ENCODE results near the gene COA6. TPM values are rescaled to one million over a fixed set of nuclear protein-coding genes. Genes with fewer than 3 reads are reported as not detected.

Gene COA6
- total RNA-seq, 4 donors from 2014 or later = 11.7 to 48.7 (median 19.0) TPM

- no peaks in the 10 kb centered on the region for H3K9me3 ChIP-seq
- H3K36me3 ChIP-seq = peaks cover 0 to 41% (median 0%) of the 10 kb centered on the region in 3 donors
- H3K4me3 ChIP-seq = no peak overlapping the region
- H3K27me3 ChIP-seq = no peaks in the 10 kb centered on the region
- H3K27ac ChIP-seq = no peak overlapping the region
- TF ChIP-seq POLR2A (IDR thresholded peaks at IDR 0.05) = no peak
- no peak for TF ChIP-seq CTCF (IDR thresholded peaks at IDR 0.05)
- H3K4me1 ChIP-seq = no peaks in the 10 kb centered on the region
- no peak for DNase-seq
Observed at GRCh38 chr1:234427950-234428646, 54.8 kb downstream of the COA6 start.

DNA sequence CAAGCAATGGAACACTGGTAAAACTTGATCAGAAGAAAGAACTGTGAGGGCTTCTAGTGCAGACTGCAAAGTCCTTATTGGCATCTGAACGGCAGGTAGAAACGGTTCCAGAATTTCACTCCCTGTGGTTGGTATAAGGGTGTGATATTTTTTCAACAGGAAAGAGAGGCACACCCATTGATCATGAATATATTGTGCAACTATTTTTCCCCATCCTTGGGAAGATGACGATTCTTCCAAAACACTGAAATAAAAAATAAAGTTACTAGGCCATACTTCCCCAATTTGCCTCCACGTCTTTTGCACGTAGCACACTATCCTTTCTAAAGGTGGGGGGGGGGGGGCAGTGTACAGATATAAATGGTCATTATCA is 56.2 kb downstream of the COA6 start:
- H3K36me3 ChIP-seq = peaks cover 0 to 37% (median 0%) of the 10 kb centered on the region in 3 donors
- no peak overlapping the region for H3K27ac ChIP-seq
- no peak for DNase-seq
- H3K4me3 ChIP-seq = no peak overlapping the region
- no peak for TF ChIP-seq CTCF (IDR thresholded peaks at IDR 0.05)
- TF ChIP-seq POLR2A (IDR thresholded peaks at IDR 0.05) = no peak
- H3K4me1 ChIP-seq = no peaks in the 10 kb centered on the region
- no peaks in the 10 kb centered on the region for H3K27me3 ChIP-seq
- no peaks in the 10 kb centered on the region for H3K9me3 ChIP-seq

- DNase-seq = no peak
- Histone ChIP-seq H3K27me3 (no peaks in the 10 kb centered on the region), H3K4me1 (no peaks in the 10 kb centered on the region), H3K36me3 (peaks cover 0 to 30% (median 0%) of the 10 kb centered on the region in 3 donors), H3K4me3 (no peak overlapping the region), H3K9me3 (no peaks in the 10 kb centered on the region), H3K27ac (no peak overlapping the region)
- TF ChIP-seq CTCF (IDR thresholded peaks at IDR 0.05) (no peak), POLR2A (IDR thresholded peaks at IDR 0.05) (no peak)
Observed at GRCh38 chr1:234430691-234431090, 57.4 kb downstream of the COA6 start.

DNA sequence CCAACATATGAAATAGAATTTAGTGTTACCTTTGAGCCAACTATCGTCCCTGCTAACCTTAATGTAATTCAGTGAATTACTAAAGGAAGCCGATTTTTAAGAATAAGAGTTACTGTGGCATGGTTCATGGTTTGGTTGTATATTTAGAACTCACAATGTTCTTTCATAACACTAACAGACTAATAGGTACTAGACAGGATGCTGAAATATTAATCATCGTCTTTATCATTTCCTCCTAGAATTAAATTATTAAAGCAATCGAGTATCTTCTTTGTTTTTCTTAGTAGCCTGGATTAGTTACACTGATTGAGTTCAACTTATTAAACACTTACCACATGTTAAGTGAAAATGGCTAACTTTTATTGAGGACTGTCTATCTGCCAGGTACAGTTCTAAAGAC is 58.0 kb downstream of the COA6 start:
- TF ChIP-seq POLR2A (IDR thresholded peaks at IDR 0.05) = no peak
- no peak for TF ChIP-seq CTCF (IDR thresholded peaks at IDR 0.05)
- Histone ChIP-seq H3K27me3 (no peaks in the 10 kb centered on the region), H3K9me3 (no peaks in the 10 kb centered on the region), H3K4me1 (no peaks in the 10 kb centered on the region), H3K27ac (no peak overlapping the region), H3K36me3 (peaks cover 0 to 30% (median 0%) of the 10 kb centered on the region in 3 donors), H3K4me3 (no peak overlapping the region)
- DNase-seq = no peak

DNA sequence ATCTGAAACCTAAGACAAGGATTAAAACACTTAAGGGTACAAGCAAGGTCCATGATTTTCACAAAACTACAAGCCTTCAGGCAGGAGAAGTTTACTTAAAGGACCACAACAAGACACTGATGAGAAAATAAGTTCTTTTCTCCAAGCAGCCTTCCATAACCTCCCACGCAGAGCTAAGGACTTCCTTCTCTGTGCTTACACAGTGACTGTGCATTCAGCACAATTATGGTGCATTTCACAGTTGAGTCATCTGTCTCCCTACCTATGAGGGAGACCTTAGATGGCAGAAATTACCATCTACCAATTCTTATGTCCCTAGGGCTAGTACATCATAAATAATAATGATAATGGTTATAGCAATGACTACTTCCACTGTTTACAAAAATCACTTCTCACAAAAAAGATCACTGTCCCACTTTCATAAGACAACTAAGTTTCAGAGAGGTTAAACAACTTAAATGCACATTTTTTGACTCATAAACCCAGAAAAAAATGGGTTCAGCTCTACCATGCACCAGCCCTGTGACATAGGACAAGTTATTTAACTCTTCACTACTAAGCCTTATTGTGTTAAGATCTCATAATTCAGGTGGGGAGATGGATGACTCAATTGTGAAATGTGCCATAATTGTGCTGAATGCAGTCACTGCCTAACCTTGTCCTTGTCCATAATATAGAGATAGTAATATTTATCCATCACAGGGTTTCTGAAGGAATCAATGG is 60.5 kb downstream of the COA6 start:
- Histone ChIP-seq H3K4me1 (no peaks in the 10 kb centered on the region), H3K27ac (no peak overlapping the region), H3K27me3 (no peaks in the 10 kb centered on the region), H3K9me3 (no peaks in the 10 kb centered on the region), H3K36me3 (peaks cover 0 to 14% (median 0%) of the 10 kb centered on the region in 3 donors), H3K4me3 (no peak overlapping the region)
- no peak for DNase-seq
- TF ChIP-seq POLR2A (IDR thresholded peaks at IDR 0.05) (no peak), CTCF (IDR thresholded peaks at IDR 0.05) (no peak)

Other genes with a start within 250 kb of the COA6 start
- 10 to 100 TPM; 19.3 to 52.0 (median 36.3) TPM for gene TARBP1, start 105.7 kb downstream of the COA6 start, total RNA-seq
- gene IRF2BP2, start 236.7 kb downstream of the COA6 start, total RNA-seq = 10 to 100 TPM; 73.4 to 99.6 (median 86.5) TPM

Measured in Peyer's patch (tissue), 4 donors.